Panc1 (cell line): Measurements from ENCODE around the gene FAAP100. TPM values are rescaled to one million over a fixed set of nuclear protein-coding genes. Genes with fewer than 3 reads are reported as not detected.
A peak's percentile ranks its signal among the peaks of the same experiment; 100 is the strongest.

ENCODE experiments used
- ATAC-seq: fragments of 200-7000 bp; cut with Tn5 transposase; 2 replicates; pipeline ENCODE4 v1.9.1; 2020; ENCODE audit warnings: mild to moderate bottlenecking, moderate library complexity
- BruUV-seq: library from RNA; stranded (reverse); fragments of 400-500 nt; replicated peaks from 2 replicates; lab custom pipeline; 2021; lab: Mats Ljungman, UMichigan
- CTCF ChIA-PET: fragments of 300-600 bp; sonication (Branson Sonifier 250); formaldehyde crosslinking; loops from one replicate; lab custom pipeline; 2022; ENCODE audit warnings: antibody characterized with exemption; lab: Charles Lee
- POLR2A ChIA-PET: fragments of 300-600 bp; sonication (Branson Sonifier 250); formaldehyde crosslinking; loops from one replicate; lab custom pipeline; 2022; ENCODE audit warnings: antibody characterized with exemption; lab: Charles Lee
- DNase-seq: peaks from one replicate; pipeline ENCODE4 v3.0.0-alpha.2; 2010; ENCODE audit warnings: low read depth, low spot score
- H3K27ac ChIP-seq: 2 replicates; pipeline ENCODE4 v1.5.1; 2011; ENCODE audit warnings: mild to moderate bottlenecking, low read length, inconsistent platforms
- H3K27me3 ChIP-seq: fragments of 200-500 bp; sonication (Bioruptor generic); 2 replicates; pipeline ENCODE4 v1.6.0; 2014; ENCODE audit warnings: low read length, inconsistent platforms; ENCODE audit not compliant: control insufficient read depth, insufficient read depth
- H3K36me3 ChIP-seq: fragments of 200-500 bp; sonication (Bioruptor generic); 2 replicates; pipeline ENCODE4 v1.5.1; 2014; ENCODE audit warnings: inconsistent platforms, mild to moderate bottlenecking, low read length, moderate library complexity; ENCODE audit not compliant: control insufficient read depth, insufficient read depth
- H3K4me1 ChIP-seq: 2 replicates; pipeline ENCODE4 v1.5.1; 2011; ENCODE audit warnings: inconsistent platforms, mild to moderate bottlenecking, low read length, moderate library complexity; ENCODE audit not compliant: control insufficient read depth, insufficient read depth
- H3K4me3 ChIP-seq, 2 experiments: 2 replicates each; pipeline ENCODE4 v1.5.1; 2011 to 2012; ENCODE audit warnings: low read depth in 2 of 2, low read length in 2 of 2, mild to moderate bottlenecking in 2 of 2, inconsistent platforms in 1 of 2, moderate library complexity in 1 of 2
- H3K9me3 ChIP-seq: fragments of 200-500 bp; sonication (Bioruptor generic); 2 replicates; pipeline ENCODE4 v1.5.1; 2014; ENCODE audit warnings: low read depth, mild to moderate bottlenecking, inconsistent platforms, low read length, moderate library complexity; ENCODE audit not compliant: control insufficient read depth, insufficient read depth
- POLR2AphosphoS5 ChIP-seq: IDR thresholded peaks from 2 replicates; pipeline ENCODE4 v1.6.1; 2012; ENCODE audit warnings: mild to moderate bottlenecking, low read depth, low read length, moderate library complexity
- REST ChIP-seq, 2 experiments: IDR thresholded peaks; 2 replicates each; pipeline ENCODE4 v1.6.1; 2011 to 2012; ENCODE audit warnings: low read depth in 2 of 2, control low read depth in 1 of 2, low read length in 1 of 2, mild to moderate bottlenecking in 1 of 2, moderate library complexity in 1 of 2; ENCODE audit not compliant: insufficient read depth in 1 of 2
- SIN3A ChIP-seq: IDR thresholded peaks from 2 replicates; pipeline ENCODE4 v1.6.1; 2012; ENCODE audit warnings: low read depth, mild to moderate bottlenecking, low read length, moderate library complexity, borderline replicate concordance; ENCODE audit not compliant: insufficient read depth
- TCF7L2 ChIP-seq: IDR thresholded peaks from 2 replicates; pipeline ENCODE4 v1.6.1; 2011; ENCODE audit warnings: mild to moderate bottlenecking, low read depth, low read length, inconsistent platforms
- in situ Hi-C: cut with HindIII; loops from 2 replicates; pipeline ENCODE4 v1.10.0; 2016; ENCODE audit warnings: low sequenced_read_pairs, low pct_unique_long_range_greater_than_20kb
- intact Hi-C: fragments of 100-400 bp; cut with micrococcal nuclease; formaldehyde crosslinking; loops from one replicate; pipeline ENCODE4 v1.10.0; 2022; ENCODE audit not compliant: unreplicated experiment
- total RNA-seq: library from RNA; stranded (reverse); gene quantifications from one replicate; pipeline ENCODE4 v1.2.1, GENCODE V29; 2021; ENCODE audit not compliant: unreplicated experiment
- TF ChIP-seq, protein P1 (sequence below): fragments of 450-650 bp; IDR thresholded peaks from 2 replicates; pipeline ENCODE4 v1.5.1; 2017; ENCODE audit warnings: mild to moderate bottlenecking

The FAAP100 gene
- total RNA-seq, 1 experiment from 2014 or later: 265 TPM

GRCh38 chr17:81514739-81515529, 37.2 kb downstream of the FAAP100 start:
- H3K4me3 ChIP-seq: peak overlapping the region; percentile 68 to 82
- intact Hi-C loops: loop anchor here (5.0 kb wide), 1 partner anchor 123 kb away; no protein-coding TSS in a partner anchor
- H3K4me1 ChIP-seq: peaks cover 32% of the 10 kb centered on the region

DNA sequence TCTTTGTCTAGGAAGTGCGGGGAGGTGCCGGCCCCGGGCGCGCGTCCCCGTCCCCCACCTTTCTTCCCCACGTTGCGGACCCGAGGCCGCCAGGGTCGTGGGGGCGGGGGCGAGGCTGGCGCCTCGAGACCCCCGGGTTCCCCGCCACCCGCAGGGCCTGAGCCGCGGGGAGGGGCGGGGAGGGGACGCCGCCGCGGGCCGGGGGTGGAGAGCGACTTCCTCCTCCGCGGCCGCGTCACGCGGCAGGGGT, 37.7 kb downstream of the FAAP100 start:
- H3K27ac ChIP-seq: peak overlapping the region; percentile 94
- H3K4me1 ChIP-seq: peaks cover 30% of the 10 kb centered on the region
- CTCF ChIA-PET: interaction anchor here (0.6 kb wide), 1 partner anchor 286 kb away, joined by 3 read pairs; no protein-coding TSS in a partner anchor
- intact Hi-C loops: no loop called here
- no TSS peak for BruUV-seq
- H3K9me3 ChIP-seq: no peaks in the 10 kb centered on the region
- H3K4me3 ChIP-seq: peak overlapping the region; percentile 66 to 68
- ATAC-seq (no peak), DNase-seq (no peak)
- H3K36me3 ChIP-seq: peaks cover 26% of the 10 kb centered on the region
- POLR2A ChIA-PET: interaction anchor here (0.7 kb wide), 1 partner anchor 370 kb away, joined by 3 read pairs; no protein-coding TSS in a partner anchor
- no peak for TF ChIP-seq REST (IDR thresholded peaks at IDR 0.05; ENCODE audit: insufficient read depth in 1 of 2, low read depth in 2 of 2, low read length in 1 of 2)
- TF ChIP-seq TCF7L2: no peak
- TF ChIP-seq, protein P1, sequence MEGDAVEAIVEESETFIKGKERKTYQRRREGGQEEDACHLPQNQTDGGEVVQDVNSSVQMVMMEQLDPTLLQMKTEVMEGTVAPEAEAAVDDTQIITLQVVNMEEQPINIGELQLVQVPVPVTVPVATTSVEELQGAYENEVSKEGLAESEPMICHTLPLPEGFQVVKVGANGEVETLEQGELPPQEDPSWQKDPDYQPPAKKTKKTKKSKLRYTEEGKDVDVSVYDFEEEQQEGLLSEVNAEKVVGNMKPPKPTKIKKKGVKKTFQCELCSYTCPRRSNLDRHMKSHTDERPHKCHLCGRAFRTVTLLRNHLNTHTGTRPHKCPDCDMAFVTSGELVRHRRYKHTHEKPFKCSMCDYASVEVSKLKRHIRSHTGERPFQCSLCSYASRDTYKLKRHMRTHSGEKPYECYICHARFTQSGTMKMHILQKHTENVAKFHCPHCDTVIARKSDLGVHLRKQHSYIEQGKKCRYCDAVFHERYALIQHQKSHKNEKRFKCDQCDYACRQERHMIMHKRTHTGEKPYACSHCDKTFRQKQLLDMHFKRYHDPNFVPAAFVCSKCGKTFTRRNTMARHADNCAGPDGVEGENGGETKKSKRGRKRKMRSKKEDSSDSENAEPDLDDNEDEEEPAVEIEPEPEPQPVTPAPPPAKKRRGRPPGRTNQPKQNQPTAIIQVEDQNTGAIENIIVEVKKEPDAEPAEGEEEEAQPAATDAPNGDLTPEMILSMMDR: no peak
- TF ChIP-seq SIN3A: no peak
- no peak for TF ChIP-seq POLR2AphosphoS5
- no peaks in the 10 kb centered on the region for H3K27me3 ChIP-seq
- in situ Hi-C loops: no loop called here

More at GRCh38 chr17:81514739-81515529, 37.2 kb downstream of the FAAP100 start:
- POLR2A ChIA-PET: interaction anchor here (0.7 kb wide), 2 partner anchors 15 to 370 kb away, joined by 3 read pairs; no protein-coding TSS in a partner anchor
- no peak for DNase-seq
- CTCF ChIA-PET: no interaction called here
- H3K36me3 ChIP-seq: peaks cover 21% of the 10 kb centered on the region
- H3K27me3 ChIP-seq: no peaks in the 10 kb centered on the region
- in situ Hi-C loops: no loop called here
- TSS peak; percentile 90 for BruUV-seq
- H3K9me3 ChIP-seq: no peaks in the 10 kb centered on the region
- H3K27ac ChIP-seq: peak overlapping the region; percentile 93
- TF ChIP-seq POLR2AphosphoS5: peak; percentile 79; the same call in 1 of the 2 replicates
- 0 out of 4 replicates have a peak, but pooled peaks of 1 of the 2 experiments have one; percentile 10 for TF ChIP-seq REST (IDR thresholded peaks at IDR 0.05; ENCODE audit: insufficient read depth in 1 of 2, low read depth in 2 of 2, low read length in 1 of 2)
- TF ChIP-seq, protein P1: no peak
- TF ChIP-seq SIN3A: peak; percentile 77
- TF ChIP-seq TCF7L2: peak; percentile 4; the same call in 1 of the 2 replicates
- ATAC-seq: peak; percentile 35
